ENCODE data around the gene MGAT4D.

DNA sequence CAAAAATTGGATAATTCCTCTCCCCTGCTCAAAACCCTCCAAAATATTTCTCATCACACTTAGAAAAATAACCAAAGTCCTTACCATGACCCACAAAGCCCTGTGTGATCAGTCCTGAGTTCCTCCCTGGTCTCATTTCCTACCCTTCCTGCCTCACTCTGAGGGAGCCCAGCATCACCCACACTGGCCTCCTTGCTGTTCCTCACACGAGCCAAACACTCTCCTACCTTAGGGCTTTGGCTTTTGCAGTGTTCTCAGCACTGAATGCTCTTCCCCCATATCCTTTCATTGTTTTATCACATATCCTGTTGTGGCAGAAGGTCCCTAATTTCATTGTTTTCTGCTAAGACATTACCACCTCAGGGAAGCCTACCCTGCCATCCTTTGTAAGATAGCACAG lies 12.2 kb downstream of the MGAT4D start:
- TF ChIP-seq EZH2 (IDR thresholded peaks at IDR 0.05; ENCODE audit: insufficient read depth, poor library complexity, severe bottlenecking) (no peak), EZH2phosphoT487 (IDR thresholded peaks at IDR 0.05; ENCODE audit: insufficient read depth, low read depth) (no peak)

Measured in GM23248 (cell line).